ENCODE measurements around the gene MKS1.

- TF ChIP-seq CTCF (IDR thresholded peaks at IDR 0.05) (no peak), EP300 (IDR thresholded peaks at IDR 0.05) (no peak)
These were observed 32.0 kb downstream of the MKS1 start for GRCh38 chr17:58187063-58187462.

Data from upper lobe of left lung (tissue), 4 donors.